Thyroid gland (tissue), 4 donors: ENCODE results near the gene HSPA1L. TPM values are rescaled to one million over a fixed set of nuclear protein-coding genes. Genes with fewer than 3 reads are reported as not detected.
A peak's percentile ranks its signal among the peaks of the same experiment; 100 is the strongest.

ENCODE experiments used
- DNase-seq, 2 donors: peaks; one replicate each; pipeline ENCODE4 v3.0.0-alpha.2; 2019
- H3K27ac ChIP-seq, 3 donors: fragments of 200-600 bp; sonication (generic); 1 replicate in 2 of 3; 2 replicates in 1 of 3; pipeline ENCODE4 v1.5.1; 2016 to 2019; ENCODE audit warnings: mild to moderate bottlenecking in 1 of 3, moderate library complexity in 1 of 3
- H3K27me3 ChIP-seq: fragments of 200-600 bp; sonication (generic); one replicate; pipeline ENCODE4 v1.5.1; 2019
- H3K36me3 ChIP-seq, 2 donors: fragments of 200-600 bp; sonication (generic); one replicate each; pipeline ENCODE4 v1.5.1; 2016 to 2019
- H3K4me1 ChIP-seq, 2 donors: fragments of 200-600 bp; sonication (generic); one replicate each; pipeline ENCODE4 v1.5.1; 2017 to 2019
- H3K4me3 ChIP-seq, 3 donors: fragments of 200-600 bp; sonication (generic); replicated peaks in 1 of 3; 1 replicate in 2 of 3; 2 replicates in 1 of 3; pipeline ENCODE4 v1.5.1; 2016; ENCODE audit warnings: mild to moderate bottlenecking in 1 of 3
- H3K9me3 ChIP-seq: fragments of 200-600 bp; sonication (generic); one replicate; pipeline ENCODE4 v1.5.1; 2017
- CTCF ChIP-seq, 6 experiments: fragments of 200-600 bp in 3 of 6; fragments of 450-650 bp in 3 of 6; sonication (generic) in 3 of 6; IDR thresholded peaks; one replicate each; pipeline ENCODE4 v1.5.1; 2016 to 2019; ENCODE audit warnings: antibody characterized with exemption in 6 of 6, mild to moderate bottlenecking in 2 of 6, inconsistent platforms in 1 of 6, moderate library complexity in 1 of 6
- POLR2A ChIP-seq, 2 donors: fragments of 450-650 bp; IDR thresholded peaks; one replicate each; pipeline ENCODE4 v1.6.1; 2017; ENCODE audit warnings: antibody characterized with exemption in 2 of 2, mild to moderate bottlenecking in 2 of 2, moderate library complexity in 1 of 2
- WGBS, 2 donors: methylation state at CpG; one replicate each; pipeline ENCODE4 v1.1.5; 2017; 5-methylcytosine and 5-hydroxymethylcytosine counted together
- intact Hi-C: fragments of 100-400 bp; cut with DNase I; formaldehyde crosslinking; loops from one replicate; pipeline ENCODE4 v1.15.1; 2023
- total RNA-seq, 4 donors: library from RNA; depleted of rRNA; stranded (reverse); fragments of >200 nt; gene quantifications; one replicate each; pipeline ENCODE4 v1.2.3, GENCODE V29; 2016

The HSPA1L gene
- total RNA-seq, 4 donors from 2014 or later, result 3.5 to 4.1 (median 3.9) TPM

- Histone ChIP-seq H3K27me3 (no peaks in the 10 kb centered on the region), H3K27ac (peak overlapping the region; percentile 90 to 100 (median 92)), H3K36me3 (peaks cover 32 to 33% of the 10 kb centered on the region in 2 donors), H3K9me3 (no peaks in the 10 kb centered on the region), H3K4me1 (peaks cover 30 to 32% of the 10 kb centered on the region in 2 donors), H3K4me3 (peak overlapping the region in 1 of 3 donors; percentile 19)
- intact Hi-C loops, result loop anchor here (10.0 kb wide), 1 partner anchor 112 kb away; the partner anchor contains the start of genes DDAH2, LY6G6C and MPIG6B
- no peak for DNase-seq
- WGBS, 2 donors, result 27 to 36% methylated on average over 12 of the region's 12 CpGs
- no peak for TF ChIP-seq POLR2A (IDR thresholded peaks at IDR 0.05)
- no peak for TF ChIP-seq CTCF (IDR thresholded peaks at IDR 0.05)
These were observed 21.6 kb upstream of the HSPA1L start for GRCh38 chr6:31836474-31837368.

GRCh38 chr6:31836047-31836473 lies 21.0 kb upstream of the HSPA1L start:
- peak in 1 of 2 donors; percentile 37 for TF ChIP-seq POLR2A (IDR thresholded peaks at IDR 0.05)
- TF ChIP-seq CTCF (IDR thresholded peaks at IDR 0.05), result no peak
- peaks cover 32 to 33% of the 10 kb centered on the region in 2 donors for H3K36me3 ChIP-seq
- H3K4me1 ChIP-seq, result peaks cover 36 to 38% of the 10 kb centered on the region in 2 donors
- intact Hi-C loops, result loop anchor here (10.0 kb wide), 1 partner anchor 111 kb away; the partner anchor contains the start of genes DDAH2, LY6G6C and MPIG6B
- peak; percentile 85 to 86 for DNase-seq
- peak overlapping the region; percentile 90 to 100 (median 92) for H3K27ac ChIP-seq
- H3K4me3 ChIP-seq, result peak overlapping the region in 1 of 3 donors; percentile 19
- 11 to 13% methylated on average over 14 of the region's 14 CpGs for WGBS, 2 donors
- no peaks in the 10 kb centered on the region for H3K27me3 ChIP-seq
- H3K9me3 ChIP-seq, result no peaks in the 10 kb centered on the region

GRCh38 chr6:31834367-31835250 lies 19.5 kb upstream of the HSPA1L start:
- no peaks in the 10 kb centered on the region for H3K9me3 ChIP-seq
- no peaks in the 10 kb centered on the region for H3K27me3 ChIP-seq
- peak overlapping the region; percentile 90 to 100 (median 92) for H3K27ac ChIP-seq
- H3K4me1 ChIP-seq, result peaks cover 40 to 42% of the 10 kb centered on the region in 2 donors
- WGBS, 2 donors, result 0 to 2% methylated on average over 46 to 51 of the region's 59 CpGs
- TF ChIP-seq CTCF (IDR thresholded peaks at IDR 0.05) (peak in 1 of 6 experiments; percentile 13), POLR2A (IDR thresholded peaks at IDR 0.05) (peak; percentile 28 to 86)
- peaks cover 23 to 24% of the 10 kb centered on the region in 2 donors for H3K36me3 ChIP-seq
- H3K4me3 ChIP-seq, result peak overlapping the region; percentile 55 to 85 (median 77)
- intact Hi-C loops, result loop anchor here (5.0 to 10.0 kb wide), 2 partner anchors 110 to 152 kb away; partner anchors contain the start of genes DDAH2, LY6G5C, LY6G6C and MPIG6B
- peak; percentile 87 to 90 for DNase-seq

- WGBS, 2 donors, result 87 to 88% methylated on average over 15 of the region's 15 CpGs
- Histone ChIP-seq H3K36me3 (no peaks in the 10 kb centered on the region), H3K4me3 (no peak overlapping the region), H3K27me3 (no peaks in the 10 kb centered on the region), H3K9me3 (no peaks in the 10 kb centered on the region), H3K27ac (peak overlapping the region in 2 of 3 donors; percentile 92), H3K4me1 (peaks cover 22% of the 10 kb centered on the region in 2 donors)
- TF ChIP-seq CTCF (IDR thresholded peaks at IDR 0.05), result no peak
- no peak for TF ChIP-seq POLR2A (IDR thresholded peaks at IDR 0.05)
- intact Hi-C loops, result loop anchor here (5.0 to 10.0 kb wide), 2 partner anchors 107 to 149 kb away; partner anchors contain the start of genes DDAH2, LY6G5C, LY6G6C and MPIG6B
- DNase-seq, result no peak
These were observed 16.5 kb upstream of the HSPA1L start for GRCh38 chr6:31831350-31832215.
